ENCODE results near the gene POLR1E.
"Not testable (repeated sequence)": the region's sequence is repeated elsewhere in the genome, so short reads cannot be mapped to it uniquely, and the experiment has no call there.

Gene POLR1E

GRCh38 chr9:37504605-37505004 is 18.9 kb downstream of the POLR1E start:
- no peaks in the 10 kb centered on the region for H3K9me3 Mint-ChIP-seq
- no peak overlapping the region for H3K4me3 Mint-ChIP-seq
- no peaks in the 10 kb centered on the region for H3K27me3 Mint-ChIP-seq
- peaks cover 37% of the 10 kb centered on the region for H3K4me1 Mint-ChIP-seq (ENCODE audit: low read depth)
- no peak for DNase-seq
- peaks cover 97% of the 10 kb centered on the region for H3K36me3 Mint-ChIP-seq (ENCODE audit: low read depth)
- H3K27ac Mint-ChIP-seq = peak overlapping the region; percentile 60

- Mint-ChIP-seq H3K4me1 (ENCODE audit: low read depth) (peaks cover 26% of the 10 kb centered on the region), H3K4me3 (no peak overlapping the region), H3K9me3 (no peaks in the 10 kb centered on the region), H3K36me3 (ENCODE audit: low read depth) (peaks cover 73% of the 10 kb centered on the region), H3K27ac (no peak overlapping the region), H3K27me3 (no peaks in the 10 kb centered on the region)
- DNase-seq = no peak
Measured at GRCh38 chr9:37507566-37508134, 21.9 kb downstream of the POLR1E start.

- H3K27me3 Mint-ChIP-seq = no peaks in the 10 kb centered on the region
- no peaks in the 10 kb centered on the region for H3K9me3 Mint-ChIP-seq
- H3K4me3 Mint-ChIP-seq = no peak overlapping the region
- H3K36me3 Mint-ChIP-seq (ENCODE audit: low read depth) = peaks cover 67% of the 10 kb centered on the region
- no peak for DNase-seq
- H3K27ac Mint-ChIP-seq = no peak overlapping the region
- H3K4me1 Mint-ChIP-seq (ENCODE audit: low read depth) = peaks cover 20% of the 10 kb centered on the region
Measured at GRCh38 chr9:37508135-37508833, 22.5 kb downstream of the POLR1E start.

- Mint-ChIP-seq H3K4me1 (ENCODE audit: low read depth) (peaks cover 14% of the 10 kb centered on the region), H3K27me3 (no peaks in the 10 kb centered on the region), H3K9me3 (no peaks in the 10 kb centered on the region), H3K4me3 (no peak overlapping the region), H3K27ac (no peak overlapping the region), H3K36me3 (ENCODE audit: low read depth) (peaks cover 61% of the 10 kb centered on the region)
- DNase-seq = no peak
Measured at GRCh38 chr9:37508834-37509206, 23.1 kb downstream of the POLR1E start.

GRCh38 chr9:37509536-37509935 is 23.8 kb downstream of the POLR1E start:
- Mint-ChIP-seq H3K4me3 (no peak overlapping the region), H3K9me3 (no peaks in the 10 kb centered on the region), H3K27me3 (no peaks in the 10 kb centered on the region), H3K4me1 (ENCODE audit: low read depth) (peaks cover 11% of the 10 kb centered on the region), H3K27ac (no peak overlapping the region), H3K36me3 (ENCODE audit: low read depth) (peaks cover 57% of the 10 kb centered on the region)
- DNase-seq = no peak

GRCh38 chr9:37510053-37510452 is 24.3 kb downstream of the POLR1E start:
- peaks cover 11% of the 10 kb centered on the region for H3K4me1 Mint-ChIP-seq (ENCODE audit: low read depth)
- H3K9me3 Mint-ChIP-seq, H3K4me3 Mint-ChIP-seq, DNase-seq, H3K27me3 Mint-ChIP-seq: not testable (repeated sequence)
- H3K27ac Mint-ChIP-seq = peak overlapping the region; percentile 18
- peaks cover 52% of the 10 kb centered on the region for H3K36me3 Mint-ChIP-seq (ENCODE audit: low read depth)

GRCh38 chr9:37511016-37512010 is 25.6 kb downstream of the POLR1E start:
- H3K36me3 Mint-ChIP-seq (ENCODE audit: low read depth) = peaks cover 40% of the 10 kb centered on the region
- no peaks in the 10 kb centered on the region for H3K9me3 Mint-ChIP-seq
- peaks cover 7% of the 10 kb centered on the region for H3K4me1 Mint-ChIP-seq (ENCODE audit: low read depth)
- no peak for DNase-seq
- H3K4me3 Mint-ChIP-seq = no peak overlapping the region
- H3K27me3 Mint-ChIP-seq = no peaks in the 10 kb centered on the region
- H3K27ac Mint-ChIP-seq = peak overlapping the region; percentile 54

- H3K27me3 Mint-ChIP-seq = no peaks in the 10 kb centered on the region
- no peak overlapping the region for H3K27ac Mint-ChIP-seq
- peaks cover 28% of the 10 kb centered on the region for H3K36me3 Mint-ChIP-seq (ENCODE audit: low read depth)
- no peaks in the 10 kb centered on the region for H3K9me3 Mint-ChIP-seq
- no peak overlapping the region for H3K4me3 Mint-ChIP-seq
- DNase-seq = no peak
- no peaks in the 10 kb centered on the region for H3K4me1 Mint-ChIP-seq (ENCODE audit: low read depth)
Measured at GRCh38 chr9:37512437-37512836, 26.7 kb downstream of the POLR1E start.

GRCh38 chr9:37514415-37514814 is 28.7 kb downstream of the POLR1E start:
- not testable (repeated sequence) for H3K4me3 Mint-ChIP-seq, H3K27me3 Mint-ChIP-seq
- peaks cover 17% of the 10 kb centered on the region for H3K36me3 Mint-ChIP-seq (ENCODE audit: low read depth)

GRCh38 chr9:37514999-37515398 is 29.3 kb downstream of the POLR1E start:
- Mint-ChIP-seq H3K27ac (no peak overlapping the region), H3K4me1 (ENCODE audit: low read depth) (no peaks in the 10 kb centered on the region), H3K4me3 (no peak overlapping the region), H3K27me3 (no peaks in the 10 kb centered on the region), H3K36me3 (ENCODE audit: low read depth) (peaks cover 15% of the 10 kb centered on the region), H3K9me3 (no peaks in the 10 kb centered on the region)
- DNase-seq = no peak

More at GRCh38 chr9:37514415-37514814, 28.7 kb downstream of the POLR1E start:
- H3K27ac Mint-ChIP-seq; H3K4me1 Mint-ChIP-seq (ENCODE audit: low read depth); H3K9me3 Mint-ChIP-seq; DNase-seq: not testable (repeated sequence)

- no peaks in the 10 kb centered on the region for H3K4me1 Mint-ChIP-seq (ENCODE audit: low read depth)
- no peak overlapping the region for H3K27ac Mint-ChIP-seq
- H3K36me3 Mint-ChIP-seq (ENCODE audit: low read depth) = peaks cover 18% of the 10 kb centered on the region
- no peaks in the 10 kb centered on the region for H3K27me3 Mint-ChIP-seq
- H3K9me3 Mint-ChIP-seq = no peaks in the 10 kb centered on the region
- no peak for DNase-seq
- no peak overlapping the region for H3K4me3 Mint-ChIP-seq
Measured at GRCh38 chr9:37515620-37516258, 30.0 kb downstream of the POLR1E start.

- Mint-ChIP-seq H3K4me1 (ENCODE audit: low read depth) (no peaks in the 10 kb centered on the region), H3K27me3 (no peaks in the 10 kb centered on the region), H3K36me3 (ENCODE audit: low read depth) (peaks cover 25% of the 10 kb centered on the region), H3K27ac (no peak overlapping the region), H3K9me3 (no peaks in the 10 kb centered on the region), H3K4me3 (no peak overlapping the region)
- no peak for DNase-seq
Measured at GRCh38 chr9:37517923-37518322, 32.2 kb downstream of the POLR1E start.

- Mint-ChIP-seq H3K4me3 (no peak overlapping the region), H3K36me3 (ENCODE audit: low read depth) (peaks cover 40% of the 10 kb centered on the region), H3K27me3 (no peaks in the 10 kb centered on the region), H3K9me3 (no peaks in the 10 kb centered on the region), H3K4me1 (ENCODE audit: low read depth) (no peaks in the 10 kb centered on the region), H3K27ac (no peak overlapping the region)
- no peak for DNase-seq
Measured at GRCh38 chr9:37520641-37521040, 34.9 kb downstream of the POLR1E start.

- Mint-ChIP-seq H3K27ac (no peak overlapping the region), H3K27me3 (no peaks in the 10 kb centered on the region), H3K4me1 (ENCODE audit: low read depth) (no peaks in the 10 kb centered on the region), H3K4me3 (no peak overlapping the region), H3K36me3 (ENCODE audit: low read depth) (peaks cover 40% of the 10 kb centered on the region), H3K9me3 (no peaks in the 10 kb centered on the region)
- DNase-seq = no peak
Measured at GRCh38 chr9:37521111-37521510, 35.4 kb downstream of the POLR1E start.
